HG03442 (cell line): ENCODE data around the gene BEST4.
"Not testable (repeated sequence)": the region's sequence is repeated elsewhere in the genome, so short reads cannot be mapped to it uniquely, and the experiment has no call there.

Experiments used
- ATAC-seq: cut with Tn5 transposase; IDR thresholded peaks from one replicate; pipeline ENCODE4 v1.9.1; 2021; ENCODE audit warnings: mild to moderate bottlenecking, moderate library complexity; ENCODE audit not compliant: unreplicated experiment

The BEST4 gene

GRCh38 chr1:44788120-44788860 lies at the start of gene BEST4:
BEST4 (minus strand) TSS chr1:44788170; CDS start chr1:44787705, 465 bp downstream.
- no peak for ATAC-seq

DNA sequence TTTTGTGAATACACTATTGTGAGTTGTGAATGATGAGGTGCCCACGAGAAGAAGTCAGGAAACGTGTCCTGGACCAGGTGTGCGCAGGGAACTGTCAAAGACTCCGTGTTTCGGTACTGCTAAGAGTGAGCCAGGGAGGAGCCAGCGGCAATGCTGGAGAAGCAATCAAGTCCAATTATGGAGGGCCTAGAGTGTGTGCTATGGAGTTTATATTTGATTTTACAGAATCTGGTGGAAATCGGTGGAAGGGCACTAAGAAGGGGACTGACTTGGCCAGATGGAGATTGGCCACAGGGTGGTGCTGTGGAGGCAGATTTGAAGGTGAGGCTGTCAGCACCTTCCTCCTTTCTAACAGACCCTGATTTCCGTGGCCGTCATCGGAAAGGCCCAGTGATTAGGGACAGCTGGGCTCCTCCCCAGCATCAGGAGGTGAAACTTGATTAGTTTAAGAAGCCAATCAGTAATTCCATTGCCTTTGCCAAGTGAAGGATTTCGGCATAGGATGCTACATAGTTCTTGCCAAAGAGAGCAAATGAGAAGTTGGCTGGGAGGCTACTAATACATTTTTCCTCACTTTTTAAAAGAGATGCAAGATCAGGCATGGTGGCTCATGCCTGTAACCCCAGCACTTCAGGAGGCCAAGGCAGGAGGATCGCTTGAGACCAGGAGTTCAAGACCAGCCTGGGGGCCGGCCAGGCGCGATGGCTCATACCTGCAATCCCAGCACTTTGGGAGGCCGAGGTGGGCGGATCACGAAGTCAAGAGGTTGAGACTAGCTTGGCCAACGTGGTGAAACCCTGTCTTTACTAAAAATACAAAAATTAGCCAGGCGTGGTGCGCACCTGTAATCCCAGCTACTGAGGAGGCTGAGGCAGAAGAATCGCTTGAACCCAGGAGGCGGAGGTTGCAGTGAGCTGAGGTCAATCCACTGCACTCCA lies 48.0 kb upstream of the BEST4 start:
- no peak for ATAC-seq

GRCh38 chr1:44834328-44834727 lies 46.4 kb upstream of the BEST4 start:
- no peak for ATAC-seq

- ATAC-seq: no peak
These were observed 44.2 kb upstream of the BEST4 start for GRCh38 chr1:44832056-44832705.

DNA sequence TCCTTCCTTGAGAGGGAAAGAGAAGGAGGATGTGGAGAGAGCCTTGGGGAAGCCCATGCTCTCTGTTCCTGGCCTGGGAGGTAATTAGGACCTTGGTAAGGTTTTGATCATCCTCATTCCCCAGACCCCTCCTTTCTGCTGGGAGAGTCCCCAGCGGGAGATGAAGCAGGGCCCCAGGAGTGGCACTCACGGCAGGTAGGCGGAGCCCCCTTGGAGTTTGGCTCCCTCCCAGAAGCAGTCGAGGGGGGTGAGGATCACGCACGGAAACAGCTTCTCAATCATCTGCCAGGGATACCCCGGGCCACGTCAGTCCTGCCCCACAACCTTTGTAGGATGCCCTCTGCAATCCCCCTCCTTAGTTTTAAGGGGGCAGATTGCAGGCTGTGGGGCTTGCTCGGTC lies 43.5 kb upstream of the BEST4 start:
- no peak for ATAC-seq

- ATAC-seq: no peak
These were observed 42.9 kb upstream of the BEST4 start for GRCh38 chr1:44830900-44831304.

- ATAC-seq: no peak
These were observed 41.8 kb upstream of the BEST4 start for GRCh38 chr1:44829506-44830384.

- ATAC-seq: no peak
These were observed 41.0 kb upstream of the BEST4 start for GRCh38 chr1:44828841-44829440.

GRCh38 chr1:44828003-44828651 lies 40.2 kb upstream of the BEST4 start:
- ATAC-seq: no peak

GRCh38 chr1:44827197-44828002 lies 39.4 kb upstream of the BEST4 start:
- no peak for ATAC-seq

DNA sequence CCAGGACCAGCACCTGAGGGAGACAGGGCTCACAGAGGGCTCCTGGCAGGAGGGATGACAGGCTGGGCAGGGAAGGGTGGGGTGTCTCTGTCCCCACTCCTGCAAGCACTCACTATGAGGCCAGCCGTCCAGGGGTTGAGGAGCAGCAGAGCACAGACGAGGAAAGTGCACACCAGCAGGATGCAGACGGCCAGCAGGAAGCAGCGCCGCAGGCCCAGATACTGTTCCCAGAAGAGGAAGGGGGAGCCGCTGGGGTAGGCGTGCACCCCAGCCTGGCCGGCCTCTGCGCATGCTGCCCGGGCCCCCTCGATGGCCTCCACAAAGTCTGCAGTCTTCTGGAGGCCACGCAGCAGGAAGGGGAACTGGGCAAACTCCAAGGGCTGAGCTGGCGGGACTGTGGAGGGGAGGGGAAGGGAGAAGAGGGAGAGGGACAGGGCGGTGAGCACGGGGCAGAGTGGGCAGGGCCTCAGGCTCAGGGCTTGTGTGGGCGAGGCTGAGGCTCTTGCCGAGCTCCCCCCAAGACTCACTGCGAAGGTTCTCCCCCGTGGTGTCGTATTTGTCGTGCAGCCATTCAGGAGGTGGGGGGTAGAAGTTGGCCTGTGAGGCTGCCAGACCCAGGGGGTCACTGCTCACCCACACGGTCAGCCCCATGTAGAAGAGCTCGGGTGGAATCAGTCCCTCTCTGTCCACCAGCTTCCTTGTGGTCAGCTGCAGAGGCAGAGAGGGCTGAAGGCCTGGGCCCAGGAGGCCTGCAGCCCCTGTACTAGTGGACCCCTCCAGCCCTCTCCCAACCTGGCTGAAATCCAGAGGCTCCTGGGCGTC lies 38.6 kb upstream of the BEST4 start:
- ATAC-seq: no peak

DNA sequence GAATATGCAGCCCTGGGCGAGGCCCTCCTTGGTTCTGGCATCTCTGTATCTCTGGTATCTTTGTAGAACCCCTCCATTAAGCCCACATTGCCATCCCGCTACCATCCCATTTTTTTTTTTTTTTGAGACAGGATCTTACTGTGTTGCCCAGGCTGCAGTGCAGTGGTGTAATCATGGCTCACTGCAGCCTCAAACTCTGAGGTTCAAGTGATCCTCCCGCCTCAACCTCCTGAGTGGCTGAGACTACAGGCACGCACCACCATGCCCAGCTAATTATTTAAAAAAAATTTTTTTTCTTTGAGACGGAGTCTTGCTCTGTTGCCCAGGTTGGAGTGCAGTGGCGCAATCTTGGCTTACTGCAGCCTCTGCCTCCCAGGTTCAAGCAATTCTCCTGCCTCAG lies 36.4 kb upstream of the BEST4 start:
- not testable (repeated sequence) for ATAC-seq

DNA sequence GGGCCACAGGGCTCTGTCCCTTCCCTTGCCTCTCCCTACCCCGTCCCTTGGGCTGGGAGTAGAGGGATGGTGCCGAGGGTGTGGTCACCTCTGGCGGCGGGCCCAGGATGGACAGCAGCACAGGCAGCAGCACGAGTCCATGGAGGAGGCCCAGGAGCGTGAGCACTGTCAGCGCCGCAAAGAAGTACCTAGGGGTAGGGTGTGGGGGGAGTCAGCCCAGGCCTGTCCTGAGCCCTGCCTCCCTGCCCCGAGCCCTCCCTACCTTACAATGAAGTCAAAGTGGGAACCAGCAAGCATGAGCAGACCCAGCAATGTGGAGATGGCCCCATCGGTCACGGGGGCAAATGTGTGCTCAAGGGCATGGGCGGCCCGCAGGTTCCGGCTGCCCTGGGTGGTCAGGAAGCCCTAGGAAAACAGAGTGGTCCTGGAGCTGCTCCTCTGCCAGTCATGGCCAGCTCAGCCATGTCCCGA lies 35.0 kb upstream of the BEST4 start:
- ATAC-seq: no peak

- ATAC-seq: no peak
These were observed 34.2 kb upstream of the BEST4 start for GRCh38 chr1:44822131-44822701.

GRCh38 chr1:44821240-44821715 lies 33.3 kb upstream of the BEST4 start:
- ATAC-seq: no peak

- no peak for ATAC-seq
These were observed 32.6 kb upstream of the BEST4 start for GRCh38 chr1:44820328-44821239.
